Fibroblast of skin of right biceps (primary cell): ENCODE data around the gene CDC20.
"Not testable (repeated sequence)": the region's sequence is repeated elsewhere in the genome, so short reads cannot be mapped to it uniquely, and the experiment has no call there.

Experiments
- DNase-seq: peaks from one replicate; pipeline ENCODE4 v3.0.0-alpha.2; 2013

The CDC20 gene

DNA sequence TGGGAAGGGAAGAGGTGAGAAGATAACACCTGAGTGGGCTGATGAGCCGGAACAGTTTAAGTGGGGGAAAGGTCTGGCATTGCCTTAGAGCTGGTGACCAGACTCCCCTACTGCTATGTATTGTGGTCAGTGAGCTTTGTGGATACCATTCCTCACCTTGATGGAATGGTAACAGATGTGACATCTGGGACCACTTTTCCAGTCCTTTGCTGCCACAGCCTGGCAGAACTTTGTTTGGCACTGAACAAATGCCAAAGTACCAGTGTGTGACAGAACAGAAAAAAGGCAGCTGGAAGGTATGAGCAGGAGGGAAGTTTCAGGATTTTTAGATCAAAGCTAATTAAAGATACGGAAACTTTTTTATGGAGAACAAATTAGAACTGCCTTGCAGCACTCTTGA, 24.7 kb downstream of the CDC20 start:
- no peak for DNase-seq

DNA sequence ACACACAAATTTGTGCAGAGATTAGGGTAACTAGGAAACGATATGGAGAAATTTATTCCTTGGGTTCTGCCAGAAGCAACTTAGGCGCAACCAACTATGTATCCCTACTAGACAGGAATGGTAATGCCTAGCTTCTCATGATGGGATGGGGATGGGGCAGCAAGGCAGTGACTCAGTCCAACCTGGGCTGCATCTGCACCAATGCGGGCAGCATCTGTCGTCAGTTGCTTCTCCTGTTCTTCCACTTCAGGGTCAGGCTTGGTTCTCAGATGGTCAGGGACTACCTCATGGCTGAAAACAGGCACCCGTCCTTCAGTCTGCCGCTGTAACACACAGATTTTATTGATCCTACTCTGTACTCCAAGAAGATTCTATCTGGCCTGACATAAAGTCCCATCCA, 27.9 kb downstream of the CDC20 start:
- no peak for DNase-seq

GRCh38 chr1:43387976-43388599, 29.3 kb downstream of the CDC20 start:
- DNase-seq: no peak

GRCh38 chr1:43388613-43389012, 29.8 kb downstream of the CDC20 start:
- no peak for DNase-seq

DNA sequence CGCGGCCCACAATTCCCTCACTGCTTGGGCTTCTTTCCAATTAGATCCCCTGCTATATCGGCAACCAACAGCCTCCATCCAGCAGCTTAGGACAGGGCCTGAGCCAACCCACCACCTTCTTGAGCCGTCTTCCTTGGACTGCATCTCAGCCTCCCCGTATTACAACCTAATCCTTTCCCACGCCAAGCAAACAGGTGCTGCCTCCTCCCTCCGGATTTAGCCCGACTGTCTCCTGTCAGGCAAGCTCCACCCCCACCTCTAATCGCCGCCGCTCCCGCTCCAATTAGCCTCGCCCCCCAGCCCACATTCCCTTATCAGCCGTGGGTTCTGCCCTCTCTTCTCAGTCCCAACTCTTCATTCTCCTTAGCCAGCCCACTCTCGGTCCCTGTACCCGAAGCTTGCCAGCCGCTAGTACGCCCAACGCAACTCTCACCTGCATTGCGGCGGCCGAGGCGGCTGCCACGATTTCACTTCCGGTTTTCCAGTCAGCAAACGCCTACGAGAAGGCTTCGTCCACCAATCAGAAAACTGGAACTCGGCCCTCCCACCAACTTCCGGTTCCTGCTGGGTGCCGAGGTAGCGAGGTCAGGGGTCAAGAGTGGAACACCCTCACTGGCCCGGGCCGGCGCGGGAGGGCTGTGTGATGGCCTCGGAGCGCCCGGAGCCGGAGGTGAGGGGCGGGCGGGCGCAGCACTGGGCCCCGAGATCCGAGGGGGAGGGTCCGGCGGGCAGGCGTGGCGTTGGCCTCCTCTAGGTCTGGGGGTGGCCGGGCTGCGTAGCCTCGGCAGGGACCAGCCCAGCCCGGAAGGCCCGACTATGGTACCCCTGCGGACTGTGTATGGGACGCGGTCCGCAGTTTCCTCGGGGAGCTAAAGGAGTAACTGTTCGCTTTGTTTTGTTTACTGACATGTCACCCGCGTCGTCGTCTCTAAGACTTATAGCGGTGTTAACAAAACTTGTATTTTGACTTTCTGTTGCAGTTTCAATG, 30.8 kb downstream of the CDC20 start, which contains the start of the genes MED8 and SZT2:
MED8 (minus strand) TSS at position 475 of the 988 bp plus-strand sequence; CDS start at position 439, 36 bp downstream.
SZT2 (plus strand) TSS at position 574 of the 988 bp plus-strand sequence; CDS start at position 644, 70 bp downstream.
- peak; percentile 94 for DNase-seq

GRCh38 chr1:43392702-43393101, 33.9 kb downstream of the CDC20 start:
- DNase-seq: no peak

- DNase-seq: no peak
Measured at GRCh38 chr1:43395523-43395922, 36.7 kb downstream of the CDC20 start.

GRCh38 chr1:43396059-43396458, 37.3 kb downstream of the CDC20 start:
- DNase-seq: no peak

DNA sequence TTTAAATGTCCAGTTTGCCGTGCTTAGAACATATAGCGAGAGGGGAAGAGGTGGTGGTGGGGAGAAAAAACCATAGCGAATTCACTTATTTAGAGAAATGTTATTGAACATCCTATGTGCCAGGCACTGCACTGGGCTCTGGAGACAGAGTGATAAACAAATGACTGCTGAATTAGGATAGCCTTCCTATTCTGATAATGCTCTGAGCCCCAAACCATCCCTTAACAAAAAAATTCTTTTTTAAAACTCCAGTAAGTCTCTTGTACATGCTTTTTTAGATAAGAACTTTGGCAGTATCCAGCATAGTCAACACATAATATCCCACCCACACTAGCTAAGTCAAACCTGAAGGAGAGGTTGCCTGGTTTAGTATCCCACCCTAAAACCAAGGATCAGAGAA, 39.4 kb downstream of the CDC20 start:
- DNase-seq: no peak

DNA sequence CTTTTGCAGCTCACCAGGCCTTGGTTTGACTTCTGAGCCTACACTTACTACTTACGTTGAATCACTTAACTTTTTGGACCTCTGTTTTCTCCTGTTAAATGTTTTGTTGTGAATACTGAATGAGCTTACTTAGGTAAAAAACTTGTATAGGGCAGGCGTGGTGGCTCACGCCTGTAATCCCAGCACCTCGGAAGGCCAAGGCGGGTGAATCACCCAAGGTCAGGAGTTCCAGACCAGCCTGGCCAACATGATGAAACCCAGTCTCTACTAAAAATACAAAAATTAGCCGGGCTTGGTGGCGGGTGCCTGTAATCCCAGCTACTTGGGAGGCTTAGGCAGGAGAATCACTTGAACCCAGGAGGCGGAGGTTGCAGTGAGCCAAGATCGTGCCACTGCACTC, 41.7 kb downstream of the CDC20 start:
- not testable (repeated sequence) for DNase-seq

GRCh38 chr1:43402089-43402865, 43.5 kb downstream of the CDC20 start:
- DNase-seq: no peak

GRCh38 chr1:43404353-43404752, 45.6 kb downstream of the CDC20 start:
- no peak for DNase-seq

DNA sequence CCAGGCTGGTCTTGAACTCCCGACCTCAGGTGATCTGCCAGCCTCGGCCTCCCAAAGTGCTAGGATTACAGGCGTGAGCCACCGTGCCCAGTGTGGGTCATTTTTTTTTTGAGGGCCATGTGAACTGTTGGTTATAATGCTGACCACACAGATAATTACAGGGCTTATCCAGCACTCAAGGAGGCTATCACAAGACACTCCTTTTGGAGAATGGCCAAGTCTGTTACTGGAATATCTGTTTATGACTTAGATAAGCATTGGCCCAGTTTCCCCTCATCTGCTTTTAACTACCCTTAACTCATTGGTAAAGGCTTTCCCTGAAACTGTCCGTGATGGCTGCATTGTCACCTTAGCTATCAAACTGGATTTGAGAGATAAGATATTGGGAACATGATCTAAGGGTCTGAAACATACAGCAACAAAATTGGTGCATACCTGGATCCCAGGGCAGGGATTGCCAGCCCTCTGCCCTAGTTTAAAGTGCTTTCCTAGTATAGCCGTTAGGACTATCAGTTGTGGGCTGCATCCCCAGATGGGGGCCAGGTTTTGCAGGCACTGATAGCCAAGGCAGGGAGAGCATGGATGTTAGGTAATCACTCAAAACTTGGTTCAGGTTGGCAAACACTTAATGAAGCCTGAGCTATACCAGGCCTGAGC, 46.6 kb downstream of the CDC20 start:
- no peak for DNase-seq

GRCh38 chr1:43405876-43406234, 47.1 kb downstream of the CDC20 start:
- no peak for DNase-seq

DNA sequence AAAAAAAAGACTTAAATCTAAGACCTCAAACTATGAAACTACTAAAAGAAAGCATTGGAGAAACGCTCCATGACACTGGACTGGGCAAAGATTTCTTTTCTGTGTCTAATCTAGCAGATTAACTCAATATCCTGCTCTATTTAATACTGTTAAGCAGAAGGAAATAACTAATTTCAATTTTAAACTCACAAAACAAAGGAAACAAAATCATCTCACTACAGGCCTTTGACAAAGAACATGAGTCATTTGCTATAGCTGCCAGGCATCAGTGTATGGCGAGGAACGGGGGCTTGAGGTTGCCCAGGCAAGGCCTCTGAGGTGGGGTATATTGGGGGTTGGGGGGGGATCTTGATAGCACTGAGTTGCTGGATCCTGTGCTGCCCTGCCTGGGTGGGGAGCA, 51.8 kb downstream of the CDC20 start:
- DNase-seq: no peak
